Panc1 (cell line): ENCODE data around the gene PCCA.

Experiments
- CTCF ChIP-seq: fragments of 450-650 bp; IDR thresholded peaks from 2 replicates; pipeline ENCODE4 v1.5.1; 2017; ENCODE audit warnings: mild to moderate bottlenecking
- POLR2AphosphoS5 ChIP-seq: IDR thresholded peaks from 2 replicates; pipeline ENCODE4 v1.6.1; 2012; ENCODE audit warnings: mild to moderate bottlenecking, low read depth, low read length, moderate library complexity
- REST ChIP-seq, 2 experiments: IDR thresholded peaks; 2 replicates each; pipeline ENCODE4 v1.6.1; 2011 to 2012; ENCODE audit warnings: low read depth in 2 of 2, control low read depth in 1 of 2, low read length in 1 of 2, mild to moderate bottlenecking in 1 of 2, moderate library complexity in 1 of 2; ENCODE audit not compliant: insufficient read depth in 1 of 2
- TCF7L2 ChIP-seq: IDR thresholded peaks from 2 replicates; pipeline ENCODE4 v1.6.1; 2011; ENCODE audit warnings: mild to moderate bottlenecking, low read depth, low read length, inconsistent platforms

DNA sequence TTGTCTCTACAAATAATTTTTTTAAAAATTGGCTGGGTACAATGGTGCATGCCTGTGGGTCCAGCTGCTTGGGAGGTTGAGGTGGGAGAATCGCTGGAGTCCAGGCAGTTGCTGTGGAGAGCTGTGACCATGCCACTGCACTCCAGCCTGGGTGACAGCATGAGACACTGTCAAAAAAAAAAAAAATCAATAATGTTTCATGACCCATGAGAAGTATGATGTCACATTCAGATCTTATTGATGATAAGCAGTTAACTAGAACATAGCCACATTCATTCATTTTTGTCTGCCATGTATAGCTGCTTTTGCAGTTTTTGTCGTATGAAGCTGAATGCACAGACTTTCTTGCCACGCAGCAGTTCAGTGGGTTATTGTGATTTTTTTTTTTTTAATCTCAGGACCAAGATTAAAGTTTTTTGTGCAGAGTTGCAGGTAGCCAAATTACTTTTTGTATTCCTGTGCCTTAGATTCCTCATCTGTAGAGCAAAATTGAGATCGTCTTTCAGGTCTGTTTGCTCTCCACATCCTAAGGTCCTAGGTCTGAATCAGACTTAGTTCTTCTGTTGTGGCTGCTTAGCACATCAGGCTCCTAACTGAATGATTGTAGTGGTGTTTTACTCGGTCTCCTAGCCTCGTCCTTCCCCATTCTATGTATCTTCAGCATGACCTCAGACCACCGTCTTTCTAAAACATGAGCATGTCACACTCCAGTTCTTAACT is 354.5 kb downstream of the PCCA start:
- TF ChIP-seq CTCF (no peak), POLR2AphosphoS5 (no peak), REST (IDR thresholded peaks at IDR 0.05; ENCODE audit: insufficient read depth in 1 of 2, low read depth in 2 of 2, low read length in 1 of 2) (no peak), TCF7L2 (no peak)
